Sigmoid colon (tissue), 7 donors: ENCODE results near the gene KRTDAP. TPM values are rescaled to one million over a fixed set of nuclear protein-coding genes. Genes with fewer than 3 reads are reported as not detected.

ENCODE experiments used
- DNase-seq: peaks from one replicate; pipeline ENCODE4 v3.0.0-alpha.2; 2019
- H3K27ac ChIP-seq, 4 donors: fragments of 200-600 bp; sonication (generic); one replicate each; pipeline ENCODE4 v1.5.1; 2016 to 2019; ENCODE audit warnings: mild to moderate bottlenecking in 1 of 4
- H3K27me3 ChIP-seq, 3 donors: fragments of 200-600 bp; sonication (generic); one replicate each; pipeline ENCODE4 v1.5.1; 2019; ENCODE audit warnings: mild to moderate bottlenecking in 1 of 3
- H3K36me3 ChIP-seq, 4 donors: fragments of 200-600 bp; sonication (generic); one replicate each; pipeline ENCODE4 v1.5.1; 2016 to 2019
- H3K4me1 ChIP-seq, 4 donors: fragments of 200-600 bp; sonication (generic); one replicate each; pipeline ENCODE4 v1.5.1; 2017 to 2019
- H3K4me3 ChIP-seq, 4 donors: fragments of 200-600 bp; sonication (generic); one replicate each; pipeline ENCODE4 v1.5.1; 2017 to 2019; ENCODE audit warnings: mild to moderate bottlenecking in 2 of 4, moderate library complexity in 1 of 4
- H3K9me3 ChIP-seq, 4 donors: fragments of 200-600 bp in 3 of 4; sonication (generic) in 3 of 4; one replicate each; pipeline versions ENCODE4 v1.5.1 to v1.6.1; 2013 to 2019
- CTCF ChIP-seq, 4 experiments: fragments of 450-650 bp in 3 of 4; fragments of 200-600 bp in 1 of 4; IDR thresholded peaks; one replicate each; pipeline ENCODE4 v1.5.1; 2016 to 2019; ENCODE audit warnings: antibody characterized with exemption in 4 of 4, mild to moderate bottlenecking in 3 of 4, moderate library complexity in 2 of 4
- EP300 ChIP-seq, 4 donors: sonication (generic); formaldehyde crosslinking; IDR thresholded peaks; one replicate each; pipeline ENCODE4 v1.6.1; 2017; ENCODE audit warnings: antibody characterized with exemption in 4 of 4
- POLR2A ChIP-seq, 2 donors: fragments of 450-650 bp; IDR thresholded peaks; one replicate each; pipeline ENCODE4 v1.6.1; 2016; ENCODE audit warnings: antibody characterized with exemption in 2 of 2, mild to moderate bottlenecking in 2 of 2, moderate library complexity in 2 of 2
- POLR2AphosphoS5 ChIP-seq, 4 donors: sonication (generic); formaldehyde crosslinking; IDR thresholded peaks; one replicate each; pipeline ENCODE4 v1.6.1; 2017; ENCODE audit warnings: antibody characterized with exemption in 4 of 4
- WGBS, 2 donors: extraction: QIAGEN DNeasy Blood & Tissue Kit; methylation state at CpG; one replicate each; pipeline ENCODE4 v1.1.7; 2013; 5-methylcytosine and 5-hydroxymethylcytosine counted together
- intact Hi-C: fragments of 100-400 bp; cut with DNase I; formaldehyde crosslinking; loops from one replicate; pipeline ENCODE4 v1.15.1; 2023
- polyA plus RNA-seq, 3 donors: library from polyadenylated mRNA; stranded (reverse); fragments of 200-250 nt; gene quantifications; one replicate each; pipeline ENCODE4 v1.2.3, GENCODE V29; 2013
- total RNA-seq, 4 donors: library from RNA; depleted of rRNA; stranded (reverse); fragments of >200 nt; gene quantifications; one replicate each; pipeline ENCODE4 v1.1.0, GENCODE V29; 2016
- donor health status: healthy with polysubstance abuse.
- donor health status: Bipolar disorder and iron deficiency.
- donor health status: healthy.

The KRTDAP gene
- total and polyA plus RNA-seq, 7 donors, result not detected

- H3K36me3 ChIP-seq, result no peaks in the 10 kb centered on the region
- 76 to 81% methylated on average over 9 of the region's 9 CpGs for WGBS, 2 donors
- H3K4me1 ChIP-seq, result peaks cover 0 to 7% (median 3%) of the 10 kb centered on the region in 4 donors
- TF ChIP-seq EP300 (IDR thresholded peaks at IDR 0.05), result no peak
- TF ChIP-seq POLR2A (IDR thresholded peaks at IDR 0.05), result no peak
- no peak for TF ChIP-seq CTCF (IDR thresholded peaks at IDR 0.05)
- TF ChIP-seq POLR2AphosphoS5 (IDR thresholded peaks at IDR 0.05), result no peak
- peaks cover 0 to 5% (median 0%) of the 10 kb centered on the region in 3 donors for H3K27me3 ChIP-seq
- H3K4me3 ChIP-seq, result no peak overlapping the region
- H3K27ac ChIP-seq, result no peak overlapping the region
- H3K9me3 ChIP-seq, result no peaks in the 10 kb centered on the region
- no peak for DNase-seq
- intact Hi-C loops, result no loop called here
Observed at GRCh38 chr19:35498984-35499527, 8.8 kb upstream of the KRTDAP start.

- DNase-seq, result no peak
- WGBS, 2 donors, result 74 to 93% methylated on average over 3 of the region's 3 CpGs
- H3K36me3 ChIP-seq, result no peaks in the 10 kb centered on the region
- TF ChIP-seq EP300 (IDR thresholded peaks at IDR 0.05), result no peak
- no peak for TF ChIP-seq POLR2AphosphoS5 (IDR thresholded peaks at IDR 0.05)
- no peak for TF ChIP-seq POLR2A (IDR thresholded peaks at IDR 0.05)
- no peak for TF ChIP-seq CTCF (IDR thresholded peaks at IDR 0.05)
- no peak overlapping the region for H3K4me3 ChIP-seq
- intact Hi-C loops, result no loop called here
- H3K4me1 ChIP-seq, result peaks cover 0 to 7% (median 3%) of the 10 kb centered on the region in 4 donors
- H3K27ac ChIP-seq, result no peak overlapping the region
- H3K9me3 ChIP-seq, result no peaks in the 10 kb centered on the region
- H3K27me3 ChIP-seq, result peaks cover 0 to 5% (median 0%) of the 10 kb centered on the region in 3 donors
Observed at GRCh38 chr19:35498220-35498619, 8.0 kb upstream of the KRTDAP start.

DNA sequence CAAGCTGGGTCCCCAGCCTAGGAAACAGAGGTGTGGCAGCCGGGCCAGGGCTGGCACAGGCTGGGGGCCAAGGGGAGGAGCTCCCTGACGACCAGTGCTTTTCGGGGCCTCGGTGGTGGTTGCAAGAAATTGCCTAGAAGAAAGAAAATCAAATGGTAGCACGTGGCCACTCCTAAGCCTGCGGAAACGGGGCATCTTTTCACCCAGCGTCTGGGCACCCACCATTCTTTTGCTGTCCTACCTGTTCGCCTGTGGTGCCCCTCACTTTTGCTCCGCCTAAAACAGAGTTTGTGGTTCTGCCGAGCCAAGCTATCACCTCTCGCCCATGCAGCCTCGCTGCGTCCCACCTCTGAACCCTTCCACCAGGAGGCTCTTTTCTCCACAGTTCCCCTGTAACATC lies 7.1 kb upstream of the KRTDAP start:
- no peaks in the 10 kb centered on the region for H3K9me3 ChIP-seq
- no peak for DNase-seq
- H3K4me1 ChIP-seq, result peaks cover 0 to 7% (median 3%) of the 10 kb centered on the region in 4 donors
- peaks cover 0 to 5% (median 0%) of the 10 kb centered on the region in 3 donors for H3K27me3 ChIP-seq
- no peak overlapping the region for H3K27ac ChIP-seq
- TF ChIP-seq EP300 (IDR thresholded peaks at IDR 0.05) (no peak), POLR2A (IDR thresholded peaks at IDR 0.05) (no peak), CTCF (IDR thresholded peaks at IDR 0.05) (no peak), POLR2AphosphoS5 (IDR thresholded peaks at IDR 0.05) (no peak)
- intact Hi-C loops, result no loop called here
- WGBS, 2 donors, result 78 to 89% methylated on average over 14 of the region's 14 CpGs
- H3K36me3 ChIP-seq, result no peaks in the 10 kb centered on the region
- no peak overlapping the region for H3K4me3 ChIP-seq

DNA sequence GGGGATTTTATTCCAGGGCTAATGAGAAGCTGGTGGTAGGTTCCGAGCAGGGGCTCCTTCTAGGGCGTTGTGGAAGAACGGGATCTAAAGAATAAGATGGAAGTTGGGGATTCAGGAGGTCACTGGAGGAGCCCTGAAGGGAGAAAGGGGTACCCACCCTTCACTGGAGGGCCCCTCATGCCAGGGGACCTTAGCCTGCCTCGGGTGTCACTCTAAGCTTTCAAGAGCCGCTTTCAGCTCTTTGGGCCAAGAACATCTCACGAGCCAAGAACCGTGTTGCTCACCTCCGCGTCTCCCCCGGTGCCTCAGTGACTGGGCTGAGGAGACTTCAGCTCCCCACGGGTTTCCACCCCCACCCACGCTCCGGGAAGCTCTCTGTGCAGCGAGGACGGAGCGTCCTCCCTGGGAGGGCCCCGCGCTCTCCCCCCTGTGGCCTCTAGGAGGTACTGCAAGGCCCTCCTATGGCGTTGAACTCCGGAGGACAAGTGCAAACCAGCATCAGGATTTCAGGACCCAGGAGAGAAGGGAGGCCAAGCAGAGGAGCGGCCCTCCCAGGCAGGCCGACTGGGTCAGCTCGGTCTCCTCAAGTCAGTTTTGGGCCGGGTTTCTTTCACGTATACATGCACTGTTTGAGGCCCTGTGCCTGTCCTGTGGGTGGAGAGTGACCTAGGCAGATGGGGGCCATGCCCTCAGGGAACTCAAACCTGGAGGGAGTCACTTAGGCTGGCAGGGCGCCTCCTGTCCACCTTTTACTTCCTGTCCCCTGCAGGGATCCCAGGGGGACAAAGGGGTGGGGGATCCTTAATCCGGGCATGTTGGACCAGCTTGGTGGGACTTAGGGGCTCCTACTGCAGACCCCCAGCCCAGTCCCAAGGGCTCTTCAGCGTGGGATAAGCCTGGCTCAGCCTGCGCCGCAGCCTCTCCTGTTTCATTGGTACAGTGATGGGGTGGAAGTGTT lies 5.1 kb upstream of the KRTDAP start:
- DNase-seq, result peak; percentile 83
- Histone ChIP-seq H3K4me3 (no peak overlapping the region), H3K36me3 (no peaks in the 10 kb centered on the region), H3K4me1 (peaks cover 0 to 7% (median 3%) of the 10 kb centered on the region in 4 donors), H3K27me3 (peaks cover 0 to 2% (median 0%) of the 10 kb centered on the region in 3 donors), H3K27ac (no peak overlapping the region), H3K9me3 (no peaks in the 10 kb centered on the region)
- intact Hi-C loops, result loop anchor here (1.0 kb wide), 2 partner anchors 143 to 226 kb away; no protein-coding TSS in a partner anchor
- 27 to 31% methylated on average over 30 of the region's 30 CpGs for WGBS, 2 donors
- TF ChIP-seq POLR2AphosphoS5 (IDR thresholded peaks at IDR 0.05) (no peak), CTCF (IDR thresholded peaks at IDR 0.05) (peak; percentile 82 to 99 (median 90)), EP300 (IDR thresholded peaks at IDR 0.05) (no peak), POLR2A (IDR thresholded peaks at IDR 0.05) (no peak)
